CD4-positive, alpha-beta T cell treated with Interleukin-2 at 100 ng/mL for 4 hours (primary cell): Measurements from ENCODE around the gene ALOX5.
"Not testable (repeated sequence)": the region's sequence is repeated elsewhere in the genome, so short reads cannot be mapped to it uniquely, and the experiment has no call there.

Experiments used
- DNase-seq: peaks from one replicate; pipeline ENCODE4 v3.0.0-alpha.2; 2020; ENCODE audit warnings: low spot score

The ALOX5 gene

DNA sequence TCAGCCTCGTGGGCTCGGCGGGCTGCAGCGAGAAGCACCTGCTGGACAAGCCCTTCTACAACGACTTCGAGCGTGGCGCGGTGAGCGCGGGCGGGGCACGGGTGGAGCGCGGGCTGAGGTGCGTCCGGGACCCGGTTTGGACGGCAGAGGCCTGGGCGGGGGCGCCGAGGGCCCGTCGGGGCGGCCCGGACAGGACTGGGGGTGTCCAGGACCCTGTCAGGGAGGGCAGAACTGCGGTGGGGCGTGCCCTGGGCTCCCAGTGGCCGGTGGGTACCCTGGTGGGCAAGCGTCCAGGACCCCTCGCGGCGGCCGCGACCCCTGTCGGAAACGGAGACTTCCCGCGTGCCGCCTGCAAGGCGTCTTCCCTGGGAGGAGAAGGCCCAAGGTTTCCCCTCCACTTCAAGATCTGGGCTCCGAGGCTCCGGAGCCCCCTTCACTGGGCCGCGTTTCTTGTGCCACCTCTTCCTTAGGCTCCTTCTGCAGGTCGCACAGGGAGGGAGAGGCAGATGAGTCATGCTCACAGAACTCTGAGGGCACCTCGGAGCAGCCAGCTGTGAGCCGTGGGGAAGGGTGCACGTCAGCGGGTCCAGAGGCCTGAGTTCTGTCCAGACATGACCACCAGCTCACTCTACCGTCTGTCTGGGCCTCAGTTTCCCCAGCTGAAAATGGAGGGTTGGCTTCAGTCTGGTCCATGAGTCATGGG lies 485 bp downstream of the ALOX5 start:
- DNase-seq = peak; percentile 10

DNA sequence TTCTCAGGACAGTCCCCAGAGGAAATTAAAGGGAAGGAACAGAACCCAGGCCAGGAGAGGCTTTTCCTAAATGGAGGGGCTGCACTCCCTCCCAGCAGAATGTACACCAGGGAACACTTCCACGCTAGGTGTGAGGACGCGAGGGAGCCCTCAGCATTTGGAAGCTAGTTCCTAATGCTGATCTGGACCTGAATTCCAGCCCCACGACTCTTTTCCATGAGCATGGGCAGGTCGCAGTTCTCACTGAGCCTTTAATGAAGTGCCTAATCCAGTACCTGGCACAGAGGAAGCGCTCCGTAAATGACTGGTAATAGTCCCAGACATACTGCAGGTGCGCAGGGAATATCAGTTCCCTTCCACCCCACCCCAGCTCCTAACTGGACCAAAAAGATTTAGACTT lies 1.1 kb downstream of the ALOX5 start:
- DNase-seq = no peak

DNA sequence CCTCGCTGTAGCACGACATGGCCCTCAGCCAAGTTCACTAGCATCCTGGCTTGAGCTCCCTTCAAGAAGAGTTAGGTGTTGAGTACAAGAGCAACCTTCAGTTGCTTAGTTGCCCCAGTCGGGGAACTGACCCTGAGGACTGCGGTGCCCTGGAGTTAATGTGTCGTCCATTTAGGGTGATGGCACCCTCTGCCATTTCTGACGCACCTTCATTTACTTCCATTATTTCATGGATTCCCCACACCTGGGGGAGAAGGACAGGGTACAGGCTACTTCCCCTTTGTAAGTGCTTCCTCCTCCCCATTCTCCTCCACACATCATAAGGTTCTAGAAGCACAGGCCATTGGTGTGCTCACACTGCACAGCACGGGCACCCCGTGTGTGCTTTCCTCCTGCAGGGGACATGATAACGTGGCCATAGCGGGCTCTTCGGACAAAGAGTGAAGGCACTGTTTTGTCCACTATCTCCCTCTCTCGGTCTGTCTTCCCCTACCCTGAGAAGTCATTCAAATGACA lies 1.8 kb downstream of the ALOX5 start:
- DNase-seq = no peak

DNA sequence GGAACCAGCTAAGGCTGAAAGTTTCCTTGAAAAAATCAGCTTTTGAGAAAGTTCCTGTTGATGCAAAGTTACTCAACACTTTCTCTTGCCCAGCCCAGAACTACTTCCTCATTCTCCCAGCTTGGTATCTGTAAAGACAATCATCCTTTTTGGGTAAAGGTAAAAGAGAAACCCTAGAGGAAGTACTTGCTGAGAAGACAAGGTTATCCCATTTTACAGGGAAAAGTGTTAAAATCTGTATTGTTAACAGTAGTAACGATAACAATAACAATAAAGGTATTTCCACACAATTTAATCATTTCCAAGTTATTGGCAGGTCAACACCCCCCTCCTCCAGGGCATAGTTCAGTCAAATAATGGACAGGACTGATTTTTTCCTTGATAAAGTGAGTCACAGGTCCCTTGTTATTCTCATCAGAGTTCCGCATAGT lies 2.4 kb downstream of the ALOX5 start:
- DNase-seq = no peak

DNA sequence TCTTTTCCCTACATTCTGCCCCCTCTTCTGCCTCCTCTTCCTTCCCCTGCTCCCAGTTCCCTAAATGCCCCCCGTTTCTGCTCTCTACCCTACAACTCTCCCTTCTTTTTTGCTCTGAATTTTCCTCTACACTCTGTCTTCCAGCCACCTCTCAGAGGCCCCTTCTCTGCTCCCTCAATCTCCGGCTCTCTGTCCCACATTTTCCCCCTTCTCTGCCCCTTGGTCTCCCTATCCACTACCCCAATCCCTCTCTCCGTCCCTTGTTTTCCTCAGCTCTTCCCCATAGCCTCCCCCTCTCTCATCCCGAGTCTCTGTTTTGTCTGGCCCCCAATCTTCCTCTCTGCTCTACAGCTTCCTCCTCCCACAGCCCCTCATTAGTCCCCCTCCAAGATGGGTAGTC lies 3.3 kb downstream of the ALOX5 start:
- DNase-seq = no peak

DNA sequence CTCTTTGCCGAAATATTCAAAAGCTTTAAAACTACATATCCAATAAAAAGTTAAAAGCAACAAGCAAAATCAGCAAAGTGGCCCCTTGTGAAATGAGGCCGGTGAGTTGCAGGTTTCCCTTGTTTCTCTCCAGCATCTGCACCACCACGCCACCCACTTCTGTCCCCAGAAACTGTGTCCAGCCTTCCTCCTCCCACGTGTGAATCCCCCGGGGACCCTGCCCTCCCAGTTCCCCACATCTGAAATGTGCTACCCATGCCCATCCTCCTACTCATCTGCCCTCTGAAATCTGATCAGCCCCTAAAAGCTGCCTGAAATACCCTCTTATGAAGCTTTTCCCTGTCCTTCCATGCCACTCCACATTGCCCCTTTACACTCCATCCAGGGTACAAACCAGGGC lies 3.8 kb downstream of the ALOX5 start:
- DNase-seq = no peak

DNA sequence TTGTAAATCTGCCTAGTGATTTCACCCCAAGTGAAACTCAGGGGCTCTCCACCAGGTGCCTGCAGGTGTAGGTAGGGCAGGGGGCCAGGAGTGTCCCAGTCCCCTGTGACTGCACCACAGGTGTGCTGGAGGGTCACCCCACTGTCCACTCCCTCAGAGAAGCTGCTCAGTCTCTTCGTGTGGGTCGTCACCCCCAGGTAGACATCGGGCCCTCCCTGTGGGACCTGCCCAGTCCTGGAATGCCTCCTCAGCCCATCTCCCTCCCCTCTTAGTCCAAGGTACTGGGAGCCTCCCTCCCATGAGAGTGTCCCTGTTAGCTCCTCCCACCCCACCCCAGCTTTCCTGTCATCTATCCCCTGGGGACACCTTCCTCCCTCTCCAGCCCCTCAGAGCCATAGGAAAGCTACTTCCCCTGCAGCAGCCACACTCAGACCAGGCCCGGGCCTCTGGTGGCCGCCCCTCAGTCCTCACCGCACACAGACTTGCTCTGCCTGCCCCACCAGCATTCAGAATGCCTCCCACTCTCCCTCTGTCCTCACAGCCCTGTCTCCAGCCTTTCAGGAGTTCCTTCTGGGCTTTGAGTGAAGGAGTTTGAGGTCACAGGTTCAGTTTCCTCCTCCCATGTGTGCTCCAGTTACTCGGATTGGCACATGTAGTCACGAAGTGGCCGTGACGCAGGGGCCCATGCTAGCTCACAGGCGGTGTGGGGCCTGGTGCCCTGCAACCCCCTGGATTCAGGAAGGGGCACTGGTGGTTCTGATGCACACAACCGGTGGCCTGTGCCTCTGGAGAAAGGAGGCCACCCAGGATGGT lies 5.1 kb downstream of the ALOX5 start:
- DNase-seq = no peak

DNA sequence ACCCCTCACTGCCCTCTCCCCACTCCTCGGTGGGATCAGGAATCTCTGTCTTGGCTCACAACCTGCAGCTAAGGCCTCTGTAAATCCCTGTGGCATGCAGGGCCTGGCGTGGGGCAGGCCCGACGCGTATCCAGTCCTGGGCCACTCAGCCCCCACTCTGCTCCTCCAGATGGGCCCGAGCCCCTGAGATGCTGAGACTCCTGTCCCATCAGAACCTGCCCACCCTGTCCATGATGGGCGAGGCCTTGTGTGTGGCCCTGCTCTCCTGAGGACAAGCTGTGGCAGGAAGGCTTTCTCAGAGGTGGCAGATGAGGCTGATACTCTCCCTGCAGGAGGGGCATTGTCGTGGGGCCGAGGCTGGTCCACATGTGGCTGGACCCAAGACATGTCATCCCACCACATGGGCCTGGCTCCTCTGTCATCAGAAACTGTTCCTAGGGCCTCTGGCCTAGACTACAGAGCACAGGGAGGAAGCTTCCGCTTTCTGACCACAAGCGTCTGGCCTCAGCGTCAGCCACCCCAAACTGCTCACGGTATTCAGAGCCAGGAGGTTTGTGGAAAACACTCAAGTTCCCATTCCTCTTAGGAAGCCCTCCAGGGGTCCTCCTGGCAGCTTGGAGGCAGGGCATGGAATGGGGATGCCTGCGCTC lies 6.0 kb downstream of the ALOX5 start:
- no peak for DNase-seq

DNA sequence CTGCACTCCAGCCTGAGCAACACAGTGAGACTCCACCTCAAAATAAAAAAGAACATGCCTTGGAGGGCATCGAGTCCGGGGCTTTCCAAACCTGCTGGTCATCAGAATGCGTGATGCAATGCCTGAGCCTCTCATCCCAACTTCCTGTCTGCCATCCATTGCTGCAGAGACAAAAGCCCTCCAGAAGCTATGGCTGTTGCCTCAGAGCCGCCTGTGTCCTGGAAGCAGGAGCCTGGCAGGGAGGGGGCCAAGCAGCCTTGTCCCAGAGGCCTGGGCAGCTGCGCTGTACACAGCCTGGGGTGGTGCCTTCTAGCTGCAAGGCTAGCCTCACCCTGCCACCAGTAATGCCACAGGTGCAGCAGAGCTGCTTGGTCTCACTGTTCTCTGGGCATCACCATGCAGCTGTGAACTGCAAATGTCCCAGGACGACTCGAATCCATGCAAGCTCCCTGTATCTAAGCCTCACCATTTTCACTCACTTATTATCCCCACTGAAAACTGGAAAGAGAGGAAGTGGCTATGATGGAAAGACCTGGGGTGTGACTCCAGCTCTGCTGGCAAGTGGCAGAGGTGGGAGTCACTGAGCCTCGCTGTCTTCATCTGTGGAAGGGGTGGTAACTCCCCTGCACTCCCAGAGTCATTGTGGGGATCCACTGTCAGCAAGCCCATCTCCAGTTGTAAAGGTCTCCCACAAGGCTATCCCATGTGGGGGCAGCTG lies 7.0 kb downstream of the ALOX5 start:
- DNase-seq = no peak

DNA sequence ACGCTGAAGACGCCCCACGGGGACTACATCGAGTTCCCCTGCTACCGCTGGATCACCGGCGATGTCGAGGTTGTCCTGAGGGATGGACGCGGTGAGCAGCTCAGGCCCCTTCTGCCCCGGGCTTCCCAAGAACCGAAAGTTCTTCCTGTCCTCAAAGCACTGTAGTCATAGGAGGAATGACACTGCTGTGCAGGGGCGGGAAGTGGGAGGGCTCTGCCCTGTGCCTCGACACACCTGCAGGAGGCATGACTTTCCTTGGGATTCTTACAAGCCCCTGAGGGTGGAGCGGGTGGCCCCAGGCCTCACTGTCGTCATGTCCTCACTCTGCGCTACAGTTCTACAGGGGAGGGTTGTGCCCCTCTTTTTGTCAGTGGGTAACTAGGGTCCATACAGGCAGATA lies 8.6 kb downstream of the ALOX5 start:
- no peak for DNase-seq

DNA sequence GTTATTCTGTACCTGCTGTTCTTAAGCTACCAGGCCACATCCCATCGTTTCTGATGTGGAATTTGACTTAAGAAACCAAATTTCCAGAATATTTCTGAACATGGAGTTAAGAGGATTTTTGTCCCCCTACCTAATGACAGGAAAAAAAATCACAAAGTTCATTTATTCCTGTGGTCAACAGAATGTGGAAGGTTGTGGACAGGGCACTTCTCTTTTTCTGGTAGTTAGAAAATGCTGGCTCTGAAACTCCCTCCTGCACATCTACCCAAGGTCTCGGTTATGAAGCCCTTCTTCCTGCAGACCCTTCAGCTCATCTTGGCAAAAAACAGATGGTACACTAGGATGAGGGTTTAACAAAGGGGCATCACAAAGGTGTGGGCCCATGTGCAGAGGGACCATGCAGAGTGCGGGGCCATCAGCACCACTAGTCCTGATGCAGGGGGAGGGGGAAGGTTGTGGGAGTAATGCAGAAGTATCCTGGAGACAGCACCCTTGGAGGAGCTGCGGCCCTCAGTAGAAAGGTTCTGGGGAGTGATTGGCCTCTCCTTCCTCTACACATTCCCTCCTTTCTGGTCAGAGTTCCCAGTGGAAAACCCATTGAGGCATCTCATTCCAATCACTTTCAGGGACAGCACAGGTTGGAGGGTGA lies 9.8 kb downstream of the ALOX5 start:
- DNase-seq = no peak

DNA sequence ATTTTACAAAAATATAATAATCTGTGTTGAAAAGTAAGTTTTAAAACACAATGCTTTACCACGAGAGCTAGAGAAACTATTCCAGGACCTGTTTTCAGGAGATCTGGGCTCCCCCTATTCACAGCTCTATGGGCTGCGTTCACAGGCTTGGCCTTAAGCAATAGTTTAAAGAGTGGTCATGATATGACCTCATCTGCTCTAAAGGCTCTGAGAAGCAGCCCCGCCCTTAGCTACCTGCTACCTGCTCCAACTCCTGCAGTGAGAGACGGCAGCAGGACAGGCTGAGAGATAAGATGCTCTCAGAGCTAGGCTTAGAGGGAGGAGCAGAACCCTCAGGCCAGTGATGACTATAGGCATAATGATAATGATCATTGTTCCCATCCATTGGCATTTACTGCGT lies 12.6 kb downstream of the ALOX5 start:
- DNase-seq = no peak

DNA sequence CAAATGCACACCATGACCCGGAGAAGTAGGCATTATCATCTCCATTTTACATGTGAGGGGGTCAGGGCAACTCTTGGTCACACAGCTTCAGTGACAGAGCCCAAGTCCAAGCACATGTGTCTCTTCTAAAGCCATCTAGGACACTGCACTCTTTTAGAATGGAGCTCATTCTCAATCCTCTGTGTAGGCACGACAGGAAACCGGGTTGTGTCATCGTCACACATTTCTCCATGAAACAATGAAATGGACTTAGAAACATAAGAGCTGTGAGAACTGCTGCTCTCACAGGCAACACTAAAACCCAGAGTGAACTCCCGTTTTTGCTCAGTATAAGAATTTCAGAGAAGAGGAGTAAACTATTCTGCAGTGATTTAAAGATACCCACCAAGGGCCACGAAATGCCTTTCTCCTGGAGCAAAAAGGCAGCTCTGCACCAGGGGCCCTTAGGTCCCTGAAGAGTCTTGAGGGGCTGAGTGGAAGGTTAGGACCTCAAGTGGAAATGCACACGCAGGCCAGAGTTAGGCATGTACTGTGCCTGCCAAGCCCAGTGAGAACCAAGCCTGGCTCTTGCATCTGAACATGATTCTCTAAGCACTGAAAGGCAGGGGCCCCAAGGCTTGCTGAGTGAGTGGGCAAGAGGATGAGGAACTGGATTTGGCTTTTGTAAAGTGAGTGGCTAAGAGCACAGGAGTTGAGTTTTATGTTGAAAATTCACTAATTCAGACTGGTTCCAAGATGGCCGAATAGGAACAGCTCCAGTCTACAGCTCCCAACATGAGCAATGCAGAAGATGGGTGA lies 13.3 kb downstream of the ALOX5 start:
- DNase-seq = no peak

DNA sequence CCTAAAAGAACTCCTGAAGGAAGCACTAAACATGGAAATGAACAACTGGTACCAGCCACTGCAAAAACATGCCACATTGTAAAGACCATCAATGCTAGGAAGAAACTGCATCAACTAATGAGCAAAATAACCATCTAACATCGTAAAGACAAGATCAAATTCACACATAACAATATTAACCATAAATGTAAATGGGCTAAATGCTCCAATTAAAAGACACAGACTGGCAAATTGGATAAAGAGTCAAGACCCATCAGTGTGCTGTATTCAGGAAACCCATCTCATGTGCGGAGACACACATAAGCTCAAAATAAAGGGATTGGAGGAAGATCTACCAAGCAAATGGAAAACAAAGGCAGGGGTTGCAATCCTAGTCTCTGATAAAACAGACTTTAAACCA lies 15.7 kb downstream of the ALOX5 start:
- not testable (repeated sequence) for DNase-seq

DNA sequence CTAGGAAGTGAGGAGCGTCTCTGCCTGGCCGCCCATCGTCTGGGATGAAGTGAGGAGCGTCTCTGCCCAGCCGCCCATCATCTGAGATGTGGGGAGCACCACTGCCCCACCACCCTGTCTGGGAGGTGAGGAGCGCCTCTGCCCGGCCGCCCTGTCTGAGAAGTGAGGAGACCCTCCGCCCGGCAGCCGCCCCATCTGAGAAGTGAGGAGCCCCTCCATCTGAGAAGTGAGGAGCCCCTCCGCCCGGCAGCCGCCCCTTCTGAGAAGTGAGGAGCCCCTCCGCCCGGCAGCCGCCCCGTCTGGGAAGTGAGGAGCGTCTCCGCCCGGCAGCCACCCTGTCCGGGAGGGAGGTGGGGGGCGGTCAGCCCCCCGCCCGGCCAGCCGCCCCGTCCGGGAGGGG lies 17.6 kb downstream of the ALOX5 start:
- DNase-seq = not testable (repeated sequence)

DNA sequence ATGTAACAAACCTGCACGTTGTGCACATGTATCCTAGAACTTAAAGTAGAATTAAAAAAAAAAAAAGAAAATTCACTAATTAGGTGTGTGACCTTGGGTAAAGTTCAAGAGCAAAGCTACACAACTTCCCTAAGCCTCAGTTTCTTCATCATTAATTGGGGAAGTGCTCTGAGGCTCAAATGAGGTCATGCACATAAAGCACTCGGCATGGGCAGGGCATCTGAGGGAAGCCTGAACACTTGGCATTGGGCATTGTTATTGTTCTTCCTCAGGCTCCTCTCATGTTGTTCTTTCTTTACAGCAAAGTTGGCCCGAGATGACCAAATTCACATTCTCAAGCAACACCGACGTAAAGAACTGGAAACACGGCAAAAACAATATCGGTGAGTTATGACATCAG lies 21.5 kb downstream of the ALOX5 start:
- DNase-seq = no peak

DNA sequence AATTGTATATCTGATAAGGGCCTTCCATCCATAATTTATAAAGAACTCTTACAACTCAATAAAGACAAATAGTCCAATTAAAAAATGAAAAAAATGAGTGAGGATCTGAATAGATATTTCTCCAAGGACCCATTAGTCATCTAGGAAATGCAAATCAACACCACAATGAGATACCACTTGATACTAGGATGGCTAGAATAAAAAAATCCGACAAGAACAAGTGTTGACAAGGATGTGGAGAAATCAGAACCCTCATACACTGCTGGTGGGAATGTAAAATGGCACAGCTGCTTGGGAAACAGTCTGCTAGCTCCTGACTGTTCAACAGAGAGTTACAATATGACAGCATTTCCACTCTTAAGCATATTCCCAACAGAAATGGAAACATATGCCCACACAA lies 24.6 kb downstream of the ALOX5 start:
- DNase-seq = no peak

DNA sequence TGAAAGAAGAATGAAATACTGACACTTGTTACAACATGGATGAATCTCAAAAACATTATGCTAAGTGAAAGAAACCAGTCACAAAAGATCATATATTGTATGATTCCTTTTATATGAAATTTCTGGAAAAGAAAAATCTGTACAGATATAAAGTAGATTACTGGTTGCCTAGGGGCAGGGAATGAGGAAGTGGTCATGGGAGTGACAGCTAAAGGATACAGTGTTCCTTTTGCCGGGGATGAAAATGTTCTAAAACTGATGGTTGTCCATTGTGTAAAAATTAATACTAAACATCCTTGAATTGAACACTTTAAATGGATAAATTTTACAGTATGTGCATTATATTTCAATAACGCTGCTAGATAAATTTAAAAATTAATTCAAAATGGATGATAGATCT lies 25.1 kb downstream of the ALOX5 start:
- DNase-seq = no peak

DNA sequence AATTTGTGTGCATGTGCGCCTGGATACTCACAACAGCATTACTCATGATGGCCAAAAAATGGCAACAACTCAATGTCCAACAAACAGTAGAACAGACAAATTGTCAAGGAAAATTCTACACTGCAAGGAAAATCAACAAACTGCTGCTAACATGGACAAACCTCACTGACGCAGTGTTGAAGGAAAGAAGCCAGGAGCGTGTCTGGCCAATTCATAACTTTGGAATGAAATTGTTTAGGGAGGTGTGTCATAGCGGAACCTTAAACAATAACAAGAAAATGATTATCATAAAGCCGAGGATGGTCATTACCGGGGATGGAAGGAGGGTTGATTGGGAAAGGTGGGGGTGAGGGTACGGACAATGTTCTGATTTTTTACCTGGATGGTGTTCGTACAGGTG lies 29.1 kb downstream of the ALOX5 start:
- DNase-seq = no peak

DNA sequence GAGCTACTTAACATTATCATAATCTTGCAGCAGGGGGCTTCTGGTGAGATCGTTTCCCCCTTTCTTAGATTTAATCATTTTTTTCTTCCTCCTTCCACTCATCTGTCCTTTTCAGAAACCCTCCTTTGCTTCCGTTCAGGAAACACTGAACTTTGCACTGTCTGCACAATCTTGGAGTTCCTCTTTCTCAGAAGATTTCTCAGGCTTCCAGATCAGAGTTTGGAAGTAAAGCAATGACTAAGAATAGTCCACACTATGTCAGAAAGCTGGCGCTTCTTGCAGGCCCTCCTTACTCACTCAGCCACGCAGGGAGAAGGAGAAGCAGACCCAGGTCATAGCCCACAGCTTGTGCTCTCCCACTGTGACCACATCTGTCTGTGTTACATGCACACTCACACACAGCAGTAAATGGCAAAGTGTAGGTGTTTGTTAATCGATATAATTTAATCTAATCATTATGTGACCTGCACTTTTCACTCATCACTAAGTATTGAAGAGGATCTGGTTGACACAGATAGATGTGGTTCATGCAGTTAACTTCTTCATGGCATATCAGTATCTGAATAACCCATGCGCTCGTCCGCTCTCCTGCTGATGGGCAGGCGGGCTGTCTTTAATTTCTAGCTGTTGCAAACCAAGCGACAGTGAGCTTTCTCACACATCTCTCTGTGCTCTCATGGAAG lies 30.2 kb downstream of the ALOX5 start:
- DNase-seq = no peak
